ENCODE measurements around the gene DEAF1.

Gene DEAF1

GRCh38 chr11:639332-639955, 55.6 kb downstream of the DEAF1 start:
- Histone ChIP-seq H3K4me3 (ENCODE audit: insufficient read length, low read depth) (no peak overlapping the region), H3K9ac (ENCODE audit: insufficient read length, low read depth) (peak overlapping the region; percentile 70), H3K4me1 (ENCODE audit: insufficient read depth, insufficient read length) (peaks cover 40% of the 10 kb centered on the region), H3K9me3 (ENCODE audit: insufficient read depth, low read length) (no peaks in the 10 kb centered on the region), H3K27me3 (ENCODE audit: insufficient read depth, insufficient read length) (no peaks in the 10 kb centered on the region), H3K36me3 (ENCODE audit: insufficient read depth, insufficient read length, low read length) (peaks cover 58% of the 10 kb centered on the region)
- no peak for DNase-seq (ENCODE audit: low read depth, low spot score)
- TF ChIP-seq SUZ12 (IDR thresholded peaks at IDR 0.05; ENCODE audit: extremely low read depth, insufficient read depth, insufficient read length) = no peak
- TF ChIP-seq ZNF274 (IDR thresholded peaks at IDR 0.05; ENCODE audit: low read depth, low read length) = no peak
- no peak for TF ChIP-seq YY1 (IDR thresholded peaks at IDR 0.05; ENCODE audit: insufficient read depth, insufficient read length)

DNA sequence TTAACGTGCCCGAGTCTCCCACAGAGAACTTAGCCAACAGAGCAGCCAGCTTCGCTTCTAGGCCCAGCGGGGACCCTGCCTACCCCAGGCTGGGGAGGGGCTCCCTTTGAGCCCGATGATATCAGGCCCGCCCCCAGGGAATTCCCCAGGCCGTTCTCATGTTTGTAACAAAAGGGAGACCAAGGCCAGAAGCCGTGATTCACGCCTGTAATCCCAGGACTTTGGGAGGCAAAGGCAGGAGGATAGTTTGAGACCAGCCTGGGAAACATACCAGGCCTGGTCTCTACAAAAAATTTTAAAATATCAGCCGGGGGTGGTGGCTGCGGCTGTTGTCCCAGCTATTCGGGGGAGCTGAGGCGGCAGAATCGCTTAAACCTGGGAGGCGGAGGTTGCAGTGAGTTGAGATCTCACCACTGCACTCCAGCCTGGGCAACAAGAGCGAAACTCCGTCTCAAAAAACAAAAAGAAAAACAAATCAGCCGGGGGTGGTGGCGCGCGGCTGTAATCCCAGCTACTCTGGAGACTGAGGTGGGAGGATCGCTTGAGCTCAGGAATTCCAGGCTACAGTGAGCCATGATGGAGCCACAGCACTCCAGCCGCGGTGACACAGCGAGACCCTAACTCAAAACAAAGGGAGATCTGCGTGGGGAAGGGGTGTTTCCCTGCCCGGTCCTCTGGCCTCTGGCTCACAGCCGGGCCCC, 56.2 kb downstream of the DEAF1 start:
- Histone ChIP-seq H3K4me1 (ENCODE audit: insufficient read depth, insufficient read length) (peaks cover 40% of the 10 kb centered on the region), H3K27me3 (ENCODE audit: insufficient read depth, insufficient read length) (no peaks in the 10 kb centered on the region), H3K9me3 (ENCODE audit: insufficient read depth, low read length) (no peaks in the 10 kb centered on the region), H3K4me3 (ENCODE audit: insufficient read length, low read depth) (no peak overlapping the region), H3K9ac (ENCODE audit: insufficient read length, low read depth) (peak overlapping the region; percentile 70), H3K36me3 (ENCODE audit: insufficient read depth, insufficient read length, low read length) (peaks cover 51% of the 10 kb centered on the region)
- TF ChIP-seq YY1 (IDR thresholded peaks at IDR 0.05; ENCODE audit: insufficient read depth, insufficient read length) (no peak), SUZ12 (IDR thresholded peaks at IDR 0.05; ENCODE audit: extremely low read depth, insufficient read depth, insufficient read length) (no peak), ZNF274 (IDR thresholded peaks at IDR 0.05; ENCODE audit: low read depth, low read length) (no peak)
- DNase-seq (ENCODE audit: low read depth, low spot score) = no peak

DNA sequence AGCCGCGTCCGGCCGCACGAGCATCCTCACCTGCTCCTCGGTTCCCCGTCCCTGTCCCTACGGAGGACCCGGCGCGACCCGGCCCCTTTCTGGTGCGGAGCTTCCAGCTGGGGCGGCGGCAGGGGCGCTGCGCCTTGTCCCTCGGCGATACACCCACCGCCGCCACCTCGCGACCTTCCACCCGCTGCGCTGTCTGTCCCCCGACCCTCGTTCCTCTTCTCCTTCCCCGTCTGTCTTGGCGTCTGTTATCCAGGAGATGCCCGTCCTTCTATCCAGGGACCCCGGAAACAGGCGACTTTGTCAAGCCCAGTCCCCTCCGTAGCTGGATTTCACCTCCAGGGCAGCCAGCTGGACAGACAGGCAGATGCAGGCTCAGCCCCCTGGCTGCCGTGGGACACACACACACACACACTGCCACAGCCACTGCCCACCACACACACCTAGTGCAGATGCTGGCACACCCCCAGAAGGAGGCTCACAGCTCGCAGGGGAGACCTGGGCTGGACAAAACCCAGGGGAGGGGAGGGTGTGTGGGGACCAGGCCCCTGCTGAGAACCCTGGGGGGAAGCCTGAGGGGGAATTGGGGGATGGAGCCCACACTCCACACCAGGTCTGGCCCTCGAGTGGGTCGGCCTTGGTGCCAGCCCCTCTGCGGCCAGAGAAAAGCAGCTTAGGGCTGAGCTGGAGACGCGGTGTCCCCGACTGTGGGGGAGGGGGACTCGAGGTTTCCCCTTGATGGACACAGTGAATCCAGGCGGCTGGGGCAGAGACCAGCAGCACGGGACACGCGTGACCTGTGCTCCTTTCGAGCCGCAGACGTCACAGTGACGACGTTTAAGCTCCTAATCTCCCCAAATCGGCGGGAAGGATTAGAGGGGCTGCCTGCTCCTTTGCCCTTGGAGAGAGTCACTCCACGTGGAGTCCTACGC, 57.2 kb downstream of the DEAF1 start:
- Histone ChIP-seq H3K4me3 (ENCODE audit: insufficient read length, low read depth) (no peak overlapping the region), H3K36me3 (ENCODE audit: insufficient read depth, insufficient read length, low read length) (peaks cover 44% of the 10 kb centered on the region), H3K9ac (ENCODE audit: insufficient read length, low read depth) (peak overlapping the region; percentile 32), H3K9me3 (ENCODE audit: insufficient read depth, low read length) (no peaks in the 10 kb centered on the region), H3K4me1 (ENCODE audit: insufficient read depth, insufficient read length) (peaks cover 40% of the 10 kb centered on the region), H3K27me3 (ENCODE audit: insufficient read depth, insufficient read length) (no peaks in the 10 kb centered on the region)
- DNase-seq (ENCODE audit: low read depth, low spot score) = no peak
- TF ChIP-seq ZNF274 (IDR thresholded peaks at IDR 0.05; ENCODE audit: low read depth, low read length) = no peak
- TF ChIP-seq SUZ12 (IDR thresholded peaks at IDR 0.05; ENCODE audit: extremely low read depth, insufficient read depth, insufficient read length) = no peak
- no peak for TF ChIP-seq YY1 (IDR thresholded peaks at IDR 0.05; ENCODE audit: insufficient read depth, insufficient read length)

DNA sequence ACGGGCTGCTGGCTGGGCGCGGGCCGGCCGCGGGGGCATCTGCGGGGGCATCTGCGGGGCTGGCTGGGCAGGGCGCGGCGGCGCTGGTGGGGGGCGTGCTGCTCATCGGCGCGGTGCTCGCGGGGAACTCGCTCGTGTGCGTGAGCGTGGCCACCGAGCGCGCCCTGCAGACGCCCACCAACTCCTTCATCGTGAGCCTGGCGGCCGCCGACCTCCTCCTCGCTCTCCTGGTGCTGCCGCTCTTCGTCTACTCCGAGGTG, 57.8 kb downstream of the DEAF1 start:
- no peak overlapping the region for H3K4me3 ChIP-seq (ENCODE audit: insufficient read length, low read depth)
- no peak for DNase-seq (ENCODE audit: low read depth, low spot score)
- no peaks in the 10 kb centered on the region for H3K9me3 ChIP-seq (ENCODE audit: insufficient read depth, low read length)
- H3K36me3 ChIP-seq (ENCODE audit: insufficient read depth, insufficient read length, low read length) = peaks cover 41% of the 10 kb centered on the region
- H3K9ac ChIP-seq (ENCODE audit: insufficient read length, low read depth) = no peak overlapping the region
- peaks cover 38% of the 10 kb centered on the region for H3K4me1 ChIP-seq (ENCODE audit: insufficient read depth, insufficient read length)
- H3K27me3 ChIP-seq (ENCODE audit: insufficient read depth, insufficient read length) = no peaks in the 10 kb centered on the region
- TF ChIP-seq YY1 (IDR thresholded peaks at IDR 0.05; ENCODE audit: insufficient read depth, insufficient read length) = no peak
- TF ChIP-seq SUZ12 (IDR thresholded peaks at IDR 0.05; ENCODE audit: extremely low read depth, insufficient read depth, insufficient read length) = no peak
- no peak for TF ChIP-seq ZNF274 (IDR thresholded peaks at IDR 0.05; ENCODE audit: low read depth, low read length)

DNA sequence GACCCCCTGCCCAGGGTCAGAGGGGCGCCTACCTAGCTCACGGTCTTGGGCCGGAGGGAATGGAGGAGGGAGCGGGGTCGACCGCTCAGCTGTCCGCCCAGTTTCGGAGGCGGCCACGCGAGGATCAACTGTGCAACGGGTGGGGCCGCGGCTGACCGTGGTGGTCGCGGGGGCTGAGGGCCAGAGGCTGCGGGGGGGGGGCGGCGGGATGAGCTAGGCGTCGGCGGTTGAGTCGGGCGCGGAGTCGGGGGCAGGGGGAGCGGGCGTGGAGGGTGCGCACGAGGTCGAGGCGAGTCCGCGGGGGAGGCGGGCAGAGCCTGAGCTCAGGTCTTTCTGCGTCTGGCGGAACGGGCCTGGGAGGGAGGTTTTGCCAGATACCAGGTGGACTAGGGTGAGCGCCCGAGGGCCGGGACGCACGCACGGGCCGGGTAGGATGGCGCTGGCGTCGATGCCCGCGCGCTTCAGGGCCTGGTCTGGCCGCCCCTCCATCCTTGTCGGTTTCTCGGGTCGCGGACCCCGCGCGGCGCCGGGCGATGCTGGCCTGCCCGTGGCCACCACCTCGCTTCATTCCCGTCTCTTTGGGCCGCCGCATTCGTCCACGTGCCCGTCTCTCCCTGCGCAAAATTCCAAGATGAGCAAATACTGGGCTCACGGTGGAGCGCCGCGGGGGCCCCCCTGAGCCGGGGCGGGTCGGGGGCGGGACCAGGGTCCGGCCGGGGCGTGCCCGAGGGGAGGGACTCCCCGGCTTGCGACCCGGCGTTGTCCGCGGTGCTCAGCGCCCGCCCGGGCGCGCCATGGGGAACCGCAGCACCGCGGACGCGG, 58.3 kb downstream of the DEAF1 start, which contains the start of gene DRD4:
TSS of gene DRD4 (plus strand) at position 759 of the 822 bp plus-strand sequence. CDS start at position 795, 36 bp downstream.
- no peak for TF ChIP-seq YY1 (IDR thresholded peaks at IDR 0.05; ENCODE audit: insufficient read depth, insufficient read length)
- TF ChIP-seq SUZ12 (IDR thresholded peaks at IDR 0.05; ENCODE audit: extremely low read depth, insufficient read depth, insufficient read length) = no peak
- no peak for TF ChIP-seq ZNF274 (IDR thresholded peaks at IDR 0.05; ENCODE audit: low read depth, low read length)
- Histone ChIP-seq H3K36me3 (ENCODE audit: insufficient read depth, insufficient read length, low read length) (peaks cover 37% of the 10 kb centered on the region), H3K9ac (ENCODE audit: insufficient read length, low read depth) (peak within 1 kb of the TSS; percentile 32), H3K4me3 (ENCODE audit: insufficient read length, low read depth) (no peak within 1 kb of the TSS), H3K9me3 (ENCODE audit: insufficient read depth, low read length) (no peaks in the 10 kb centered on the region), H3K4me1 (ENCODE audit: insufficient read depth, insufficient read length) (peaks cover 33% of the 10 kb centered on the region), H3K27me3 (ENCODE audit: insufficient read depth, insufficient read length) (no peaks in the 10 kb centered on the region)
- no peak for DNase-seq (ENCODE audit: low read depth, low spot score)

DNA sequence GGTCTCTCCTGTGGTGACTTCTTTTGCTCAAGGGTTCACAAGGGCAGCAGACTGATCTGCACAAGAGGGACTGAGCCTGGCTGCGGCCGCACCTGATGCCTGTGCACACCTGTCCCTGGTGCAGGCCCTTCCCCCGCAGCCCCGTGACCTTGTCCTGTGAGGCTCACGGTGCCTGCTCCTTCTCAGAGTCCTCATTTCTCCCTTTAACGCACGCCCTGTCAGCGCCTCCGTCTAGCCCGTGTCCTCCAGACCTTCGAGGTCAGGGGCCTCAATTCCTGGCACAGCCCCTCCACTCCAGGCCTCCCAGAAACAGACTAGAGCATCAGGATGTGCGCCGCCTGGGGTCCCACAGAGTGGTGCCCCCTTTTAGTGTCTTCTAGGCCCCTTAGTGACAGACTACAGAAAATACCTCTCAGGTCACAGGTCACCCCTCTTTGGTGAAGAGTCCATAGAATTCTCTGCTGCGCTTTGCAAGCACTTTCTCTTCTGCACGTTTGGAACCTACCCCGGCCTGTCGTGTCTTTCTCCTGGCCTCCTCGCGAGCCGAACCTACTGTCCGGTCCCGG, 59.0 kb downstream of the DEAF1 start:
- no peak overlapping the region for H3K9ac ChIP-seq (ENCODE audit: insufficient read length, low read depth)
- no peak overlapping the region for H3K4me3 ChIP-seq (ENCODE audit: insufficient read length, low read depth)
- DNase-seq (ENCODE audit: low read depth, low spot score) = no peak
- H3K27me3 ChIP-seq (ENCODE audit: insufficient read depth, insufficient read length) = no peaks in the 10 kb centered on the region
- TF ChIP-seq YY1 (IDR thresholded peaks at IDR 0.05; ENCODE audit: insufficient read depth, insufficient read length) (no peak), SUZ12 (IDR thresholded peaks at IDR 0.05; ENCODE audit: extremely low read depth, insufficient read depth, insufficient read length) (no peak), ZNF274 (IDR thresholded peaks at IDR 0.05; ENCODE audit: low read depth, low read length) (no peak)
- peaks cover 30% of the 10 kb centered on the region for H3K36me3 ChIP-seq (ENCODE audit: insufficient read depth, insufficient read length, low read length)
- peaks cover 31% of the 10 kb centered on the region for H3K4me1 ChIP-seq (ENCODE audit: insufficient read depth, insufficient read length)
- no peaks in the 10 kb centered on the region for H3K9me3 ChIP-seq (ENCODE audit: insufficient read depth, low read length)
